Thyroid gland (tissue), 4 donors: Measurements from ENCODE around the gene EXT2. TPM values are rescaled to one million over a fixed set of nuclear protein-coding genes. Genes with fewer than 3 reads are reported as not detected.

ENCODE experiments used
- DNase-seq, 2 donors: peaks; one replicate each; pipeline ENCODE4 v3.0.0-alpha.2; 2019
- H3K27ac ChIP-seq, 3 donors: fragments of 200-600 bp; sonication (generic); 1 replicate in 2 of 3; 2 replicates in 1 of 3; pipeline ENCODE4 v1.5.1; 2016 to 2019; ENCODE audit warnings: mild to moderate bottlenecking in 1 of 3, moderate library complexity in 1 of 3
- H3K27me3 ChIP-seq: fragments of 200-600 bp; sonication (generic); one replicate; pipeline ENCODE4 v1.5.1; 2019
- H3K36me3 ChIP-seq, 2 donors: fragments of 200-600 bp; sonication (generic); one replicate each; pipeline ENCODE4 v1.5.1; 2016 to 2019
- H3K4me1 ChIP-seq, 2 donors: fragments of 200-600 bp; sonication (generic); one replicate each; pipeline ENCODE4 v1.5.1; 2017 to 2019
- H3K4me3 ChIP-seq, 3 donors: fragments of 200-600 bp; sonication (generic); replicated peaks in 1 of 3; 1 replicate in 2 of 3; 2 replicates in 1 of 3; pipeline ENCODE4 v1.5.1; 2016; ENCODE audit warnings: mild to moderate bottlenecking in 1 of 3
- H3K9me3 ChIP-seq: fragments of 200-600 bp; sonication (generic); one replicate; pipeline ENCODE4 v1.5.1; 2017
- POLR2A ChIP-seq, 2 donors: fragments of 450-650 bp; IDR thresholded peaks; one replicate each; pipeline ENCODE4 v1.6.1; 2017; ENCODE audit warnings: antibody characterized with exemption in 2 of 2, mild to moderate bottlenecking in 2 of 2, moderate library complexity in 1 of 2
- WGBS, 2 donors: methylation state at CpG; one replicate each; pipeline ENCODE4 v1.1.5; 2017; 5-methylcytosine and 5-hydroxymethylcytosine counted together
- intact Hi-C: fragments of 100-400 bp; cut with DNase I; formaldehyde crosslinking; loops from one replicate; pipeline ENCODE4 v1.15.1; 2023
- total RNA-seq, 4 donors: library from RNA; depleted of rRNA; stranded (reverse); fragments of >200 nt; gene quantifications; one replicate each; pipeline ENCODE4 v1.2.3, GENCODE V29; 2016
- TF ChIP-seq, protein P1 (sequence below), 6 experiments: fragments of 200-600 bp in 3 of 6; fragments of 450-650 bp in 3 of 6; sonication (generic) in 3 of 6; IDR thresholded peaks; one replicate each; pipeline ENCODE4 v1.5.1; 2016 to 2019; ENCODE audit warnings: antibody characterized with exemption in 6 of 6, mild to moderate bottlenecking in 2 of 6, inconsistent platforms in 1 of 6, moderate library complexity in 1 of 6

Gene EXT2
- total RNA-seq, 4 donors from 2014 or later: 53.2 to 95.8 (median 66.3) TPM

GRCh38 chr11:44277196-44278090, 182.0 kb downstream of the EXT2 start:
- no peaks in the 10 kb centered on the region for H3K9me3 ChIP-seq
- no peak for DNase-seq
- no peaks in the 10 kb centered on the region for H3K36me3 ChIP-seq
- no peak overlapping the region for H3K27ac ChIP-seq
- no peak overlapping the region for H3K4me3 ChIP-seq
- no peaks in the 10 kb centered on the region for H3K4me1 ChIP-seq
- TF ChIP-seq POLR2A (IDR thresholded peaks at IDR 0.05): no peak
- 77 to 86% methylated on average over 17 to 18 of the region's 18 CpGs for WGBS, 2 donors
- intact Hi-C loops: no loop called here
- no peaks in the 10 kb centered on the region for H3K27me3 ChIP-seq

DNA sequence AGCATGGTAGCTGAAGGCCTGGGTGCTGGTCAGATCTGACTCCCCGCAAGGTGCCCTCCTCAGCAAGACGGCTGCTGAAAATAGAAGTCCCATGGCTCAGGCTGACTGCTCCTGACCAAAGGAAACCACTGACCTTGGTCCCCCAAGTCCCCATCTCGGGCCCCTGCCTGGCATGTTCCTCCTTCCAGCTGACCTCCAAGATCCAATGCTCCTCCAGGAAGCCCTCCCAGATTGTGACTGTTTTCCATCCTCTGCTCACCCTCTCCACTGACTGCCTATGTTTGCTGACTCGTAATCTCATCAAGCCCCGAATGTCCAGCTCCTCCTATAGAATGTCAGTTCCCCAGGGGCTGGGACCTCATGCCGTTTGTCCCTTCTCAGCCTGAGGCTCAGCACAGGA, 184.0 kb downstream of the EXT2 start:
- Histone ChIP-seq H3K9me3 (no peaks in the 10 kb centered on the region), H3K36me3 (no peaks in the 10 kb centered on the region), H3K4me1 (no peaks in the 10 kb centered on the region), H3K4me3 (no peak overlapping the region), H3K27ac (no peak overlapping the region), H3K27me3 (no peaks in the 10 kb centered on the region)
- DNase-seq: no peak
- 83 to 87% methylated on average over 5 to 6 of the region's 6 CpGs for WGBS, 2 donors
- no peak for TF ChIP-seq POLR2A (IDR thresholded peaks at IDR 0.05)
- TF ChIP-seq, protein P1, sequence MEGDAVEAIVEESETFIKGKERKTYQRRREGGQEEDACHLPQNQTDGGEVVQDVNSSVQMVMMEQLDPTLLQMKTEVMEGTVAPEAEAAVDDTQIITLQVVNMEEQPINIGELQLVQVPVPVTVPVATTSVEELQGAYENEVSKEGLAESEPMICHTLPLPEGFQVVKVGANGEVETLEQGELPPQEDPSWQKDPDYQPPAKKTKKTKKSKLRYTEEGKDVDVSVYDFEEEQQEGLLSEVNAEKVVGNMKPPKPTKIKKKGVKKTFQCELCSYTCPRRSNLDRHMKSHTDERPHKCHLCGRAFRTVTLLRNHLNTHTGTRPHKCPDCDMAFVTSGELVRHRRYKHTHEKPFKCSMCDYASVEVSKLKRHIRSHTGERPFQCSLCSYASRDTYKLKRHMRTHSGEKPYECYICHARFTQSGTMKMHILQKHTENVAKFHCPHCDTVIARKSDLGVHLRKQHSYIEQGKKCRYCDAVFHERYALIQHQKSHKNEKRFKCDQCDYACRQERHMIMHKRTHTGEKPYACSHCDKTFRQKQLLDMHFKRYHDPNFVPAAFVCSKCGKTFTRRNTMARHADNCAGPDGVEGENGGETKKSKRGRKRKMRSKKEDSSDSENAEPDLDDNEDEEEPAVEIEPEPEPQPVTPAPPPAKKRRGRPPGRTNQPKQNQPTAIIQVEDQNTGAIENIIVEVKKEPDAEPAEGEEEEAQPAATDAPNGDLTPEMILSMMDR (IDR thresholded peaks at IDR 0.05): no peak
- intact Hi-C loops: no loop called here

- Histone ChIP-seq H3K27ac (no peak overlapping the region), H3K4me3 (no peak overlapping the region), H3K36me3 (no peaks in the 10 kb centered on the region), H3K4me1 (no peaks in the 10 kb centered on the region), H3K9me3 (no peaks in the 10 kb centered on the region), H3K27me3 (no peaks in the 10 kb centered on the region)
- no peak for DNase-seq
- intact Hi-C loops: no loop called here
- TF ChIP-seq POLR2A (IDR thresholded peaks at IDR 0.05): no peak
- TF ChIP-seq, protein P1 (IDR thresholded peaks at IDR 0.05): no peak
- WGBS, 2 donors: 84 to 100% methylated on average over 2 to 6 of the region's 7 CpGs
Observed at GRCh38 chr11:44280257-44280656, 184.8 kb downstream of the EXT2 start.

- Histone ChIP-seq H3K4me3 (no peak overlapping the region), H3K27me3 (no peaks in the 10 kb centered on the region), H3K36me3 (no peaks in the 10 kb centered on the region), H3K27ac (no peak overlapping the region), H3K9me3 (no peaks in the 10 kb centered on the region), H3K4me1 (no peaks in the 10 kb centered on the region)
- TF ChIP-seq POLR2A (IDR thresholded peaks at IDR 0.05): no peak
- TF ChIP-seq, protein P1 (IDR thresholded peaks at IDR 0.05): no peak
- intact Hi-C loops: no loop called here
- DNase-seq: no peak
- 94% methylated on average over 9 of the region's 9 CpGs for WGBS, 2 donors
Observed at GRCh38 chr11:44281151-44281550, 185.7 kb downstream of the EXT2 start.

- no peak overlapping the region for H3K27ac ChIP-seq
- no peaks in the 10 kb centered on the region for H3K36me3 ChIP-seq
- WGBS, 2 donors: 89 to 95% methylated on average over 5 of the region's 5 CpGs
- TF ChIP-seq, protein P1 (IDR thresholded peaks at IDR 0.05): no peak
- no peak for TF ChIP-seq POLR2A (IDR thresholded peaks at IDR 0.05)
- intact Hi-C loops: no loop called here
- no peaks in the 10 kb centered on the region for H3K4me1 ChIP-seq
- no peaks in the 10 kb centered on the region for H3K27me3 ChIP-seq
- no peaks in the 10 kb centered on the region for H3K9me3 ChIP-seq
- no peak overlapping the region for H3K4me3 ChIP-seq
- no peak for DNase-seq
Observed at GRCh38 chr11:44282620-44283019, 187.1 kb downstream of the EXT2 start.
